ENCODE data around the gene SDE2. TPM values are rescaled to one million over a fixed set of nuclear protein-coding genes. Genes with fewer than 3 reads are reported as not detected.

Gene SDE2
- total RNA-seq, 1 donor, result 19.9 TPM

GRCh38 chr1:226021801-226022200 is 22.7 kb upstream of the SDE2 start:
- no peak overlapping the region for H3K4me3 ChIP-seq (ENCODE audit: insufficient read depth, low read length)
- no peaks in the 10 kb centered on the region for H3K9me3 ChIP-seq (ENCODE audit: low read depth, low read length)
- no peaks in the 10 kb centered on the region for H3K4me1 ChIP-seq (ENCODE audit: insufficient read depth, low read length)
- H3K27me3 ChIP-seq (ENCODE audit: insufficient read depth, low read length), result peaks cover 14% of the 10 kb centered on the region
- no peaks in the 10 kb centered on the region for H3K79me2 ChIP-seq (ENCODE audit: insufficient read depth, low read length)
- no peak overlapping the region for H2AFZ ChIP-seq (ENCODE audit: low read length)
- H3K4me2 ChIP-seq (ENCODE audit: insufficient read depth, low read length), result no peak overlapping the region
- TF ChIP-seq CTCF (IDR thresholded peaks at IDR 0.05; ENCODE audit: extremely low read depth, low read depth, low read length), result no peak
- no peak overlapping the region for H3K27ac ChIP-seq (ENCODE audit: low read depth, low read length)
- H4K20me1 ChIP-seq (ENCODE audit: insufficient read depth, low read length), result no peaks in the 10 kb centered on the region
- no peaks in the 10 kb centered on the region for H3K36me3 ChIP-seq (ENCODE audit: insufficient read depth, low read length)
- DNase-seq (ENCODE audit: insufficient read length, low spot score, missing footprints), result no peak

GRCh38 chr1:226021401-226021800 is 22.3 kb upstream of the SDE2 start:
- H3K4me3 ChIP-seq (ENCODE audit: insufficient read depth, low read length), result no peak overlapping the region
- no peak overlapping the region for H3K4me2 ChIP-seq (ENCODE audit: insufficient read depth, low read length)
- no peaks in the 10 kb centered on the region for H4K20me1 ChIP-seq (ENCODE audit: insufficient read depth, low read length)
- H3K9me3 ChIP-seq (ENCODE audit: low read depth, low read length), result no peaks in the 10 kb centered on the region
- H3K27ac ChIP-seq (ENCODE audit: low read depth, low read length), result no peak overlapping the region
- no peak for TF ChIP-seq CTCF (IDR thresholded peaks at IDR 0.05; ENCODE audit: extremely low read depth, low read depth, low read length)
- H3K36me3 ChIP-seq (ENCODE audit: insufficient read depth, low read length), result no peaks in the 10 kb centered on the region
- no peak overlapping the region for H2AFZ ChIP-seq (ENCODE audit: low read length)
- H3K27me3 ChIP-seq (ENCODE audit: insufficient read depth, low read length), result peaks cover 14% of the 10 kb centered on the region
- no peaks in the 10 kb centered on the region for H3K4me1 ChIP-seq (ENCODE audit: insufficient read depth, low read length)
- no peak for DNase-seq (ENCODE audit: insufficient read length, low spot score, missing footprints)
- H3K79me2 ChIP-seq (ENCODE audit: insufficient read depth, low read length), result no peaks in the 10 kb centered on the region

- Histone ChIP-seq H3K27me3 (ENCODE audit: insufficient read depth, low read length) (peaks cover 14% of the 10 kb centered on the region), H3K79me2 (ENCODE audit: insufficient read depth, low read length) (no peaks in the 10 kb centered on the region), H3K9me3 (ENCODE audit: low read depth, low read length) (no peaks in the 10 kb centered on the region), H3K36me3 (ENCODE audit: insufficient read depth, low read length) (no peaks in the 10 kb centered on the region), H4K20me1 (ENCODE audit: insufficient read depth, low read length) (no peaks in the 10 kb centered on the region), H3K4me2 (ENCODE audit: insufficient read depth, low read length) (no peak overlapping the region), H3K4me1 (ENCODE audit: insufficient read depth, low read length) (no peaks in the 10 kb centered on the region), H2AFZ (ENCODE audit: low read length) (no peak overlapping the region), H3K4me3 (ENCODE audit: insufficient read depth, low read length) (no peak overlapping the region), H3K27ac (ENCODE audit: low read depth, low read length) (no peak overlapping the region)
- no peak for DNase-seq (ENCODE audit: insufficient read length, low spot score, missing footprints)
- TF ChIP-seq CTCF (IDR thresholded peaks at IDR 0.05; ENCODE audit: extremely low read depth, low read depth, low read length), result no peak
These were observed 20.4 kb upstream of the SDE2 start for GRCh38 chr1:226019572-226019971.

GRCh38 chr1:226017070-226017469 is 17.9 kb upstream of the SDE2 start:
- no peaks in the 10 kb centered on the region for H3K79me2 ChIP-seq (ENCODE audit: insufficient read depth, low read length)

More at GRCh38 chr1:226017070-226017469, 17.9 kb upstream of the SDE2 start:
- Histone ChIP-seq H3K4me3 (ENCODE audit: insufficient read depth, low read length) (no peak overlapping the region), H3K27ac (ENCODE audit: low read depth, low read length) (no peak overlapping the region), H3K36me3 (ENCODE audit: insufficient read depth, low read length) (no peaks in the 10 kb centered on the region), H4K20me1 (ENCODE audit: insufficient read depth, low read length) (no peaks in the 10 kb centered on the region), H3K4me1 (ENCODE audit: insufficient read depth, low read length) (no peaks in the 10 kb centered on the region), H3K9me3 (ENCODE audit: low read depth, low read length) (no peaks in the 10 kb centered on the region), H2AFZ (ENCODE audit: low read length) (no peak overlapping the region), H3K4me2 (ENCODE audit: insufficient read depth, low read length) (no peak overlapping the region), H3K27me3 (ENCODE audit: insufficient read depth, low read length) (peaks cover 19% of the 10 kb centered on the region)
- DNase-seq (ENCODE audit: insufficient read length, low spot score, missing footprints), result no peak
- no peak for TF ChIP-seq CTCF (IDR thresholded peaks at IDR 0.05; ENCODE audit: extremely low read depth, low read depth, low read length)
